22Rv1 (cell line): ENCODE results near the gene VIM.

Experiments used
- ZFX ChIP-seq: fragments of 450-650 bp; IDR thresholded peaks from 2 replicates; pipeline ENCODE4 v1.6.1; 2017; ENCODE audit warnings: antibody characterized with exemption, borderline replicate concordance
- TF ChIP-seq, protein P1 (sequence below): fragments of 450-650 bp; IDR thresholded peaks from 2 replicates; pipeline ENCODE4 v1.5.1; 2017; ENCODE audit warnings: mild to moderate bottlenecking

DNA sequence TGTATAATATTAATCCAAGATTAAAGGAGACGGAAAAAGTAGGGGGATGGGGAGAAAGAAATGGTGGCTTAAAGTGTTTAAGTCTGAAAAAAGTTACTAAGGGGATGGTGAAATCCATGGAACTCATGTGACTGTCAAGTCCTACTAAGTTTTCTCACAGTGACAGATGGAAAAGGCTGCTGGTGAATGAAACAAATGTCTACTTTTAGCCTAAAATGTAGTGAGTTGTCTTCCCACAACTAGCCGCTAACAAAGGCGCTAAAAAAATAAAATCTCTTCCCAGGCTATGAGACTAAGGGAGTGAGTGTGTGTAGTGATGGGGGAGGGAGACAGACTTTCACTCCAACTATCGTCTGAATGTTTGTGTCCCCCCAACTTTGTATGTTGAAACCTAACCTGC lies 12.6 kb downstream of the VIM start:
- TF ChIP-seq, protein P1, sequence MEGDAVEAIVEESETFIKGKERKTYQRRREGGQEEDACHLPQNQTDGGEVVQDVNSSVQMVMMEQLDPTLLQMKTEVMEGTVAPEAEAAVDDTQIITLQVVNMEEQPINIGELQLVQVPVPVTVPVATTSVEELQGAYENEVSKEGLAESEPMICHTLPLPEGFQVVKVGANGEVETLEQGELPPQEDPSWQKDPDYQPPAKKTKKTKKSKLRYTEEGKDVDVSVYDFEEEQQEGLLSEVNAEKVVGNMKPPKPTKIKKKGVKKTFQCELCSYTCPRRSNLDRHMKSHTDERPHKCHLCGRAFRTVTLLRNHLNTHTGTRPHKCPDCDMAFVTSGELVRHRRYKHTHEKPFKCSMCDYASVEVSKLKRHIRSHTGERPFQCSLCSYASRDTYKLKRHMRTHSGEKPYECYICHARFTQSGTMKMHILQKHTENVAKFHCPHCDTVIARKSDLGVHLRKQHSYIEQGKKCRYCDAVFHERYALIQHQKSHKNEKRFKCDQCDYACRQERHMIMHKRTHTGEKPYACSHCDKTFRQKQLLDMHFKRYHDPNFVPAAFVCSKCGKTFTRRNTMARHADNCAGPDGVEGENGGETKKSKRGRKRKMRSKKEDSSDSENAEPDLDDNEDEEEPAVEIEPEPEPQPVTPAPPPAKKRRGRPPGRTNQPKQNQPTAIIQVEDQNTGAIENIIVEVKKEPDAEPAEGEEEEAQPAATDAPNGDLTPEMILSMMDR = no peak
- no peak for TF ChIP-seq ZFX
